ENCODE data around the gene LIPE. TPM values are rescaled to one million over a fixed set of nuclear protein-coding genes. Genes with fewer than 3 reads are reported as not detected.

Gene LIPE
- total and polyA plus RNA-seq, 8 donors = 4.0 to 11.0 (median 9.8) TPM

GRCh38 chr19:42436006-42436405 lies 8.8 kb upstream of the LIPE start:
- Histone ChIP-seq H3K4me1 (peaks cover 2 to 17% of the 10 kb centered on the region in 2 donors), H3K27ac (peak overlapping the region; percentile 10 to 47), H3K4me3 (no peak overlapping the region), H3K9me3 (no peaks in the 10 kb centered on the region), H3K27me3 (no peaks in the 10 kb centered on the region), H3K36me3 (no peaks in the 10 kb centered on the region)
- no peak for TF ChIP-seq CTCF (IDR thresholded peaks at IDR 0.05)
- DNase-seq (peak in 1 of 4 donors; percentile 66), ATAC-seq (peak; percentile 37)
- intact Hi-C loops (cut with DNase I) = no loop called here

- no peak for ATAC-seq
- Histone ChIP-seq H3K36me3 (no peaks in the 10 kb centered on the region), H3K27ac (peak overlapping the region; percentile 10 to 47), H3K9me3 (no peaks in the 10 kb centered on the region), H3K4me3 (no peak overlapping the region), H3K27me3 (no peaks in the 10 kb centered on the region), H3K4me1 (peaks cover 2 to 10% of the 10 kb centered on the region in 2 donors)
- intact Hi-C loops (cut with DNase I) = no loop called here
- no peak for DNase-seq
- no peak for TF ChIP-seq CTCF (IDR thresholded peaks at IDR 0.05)
These were observed 8.1 kb upstream of the LIPE start for GRCh38 chr19:42435316-42435715.

GRCh38 chr19:42433503-42434260 lies 6.5 kb upstream of the LIPE start:
- intact Hi-C loops (cut with DNase I) = no loop called here
- Histone ChIP-seq H3K27me3 (no peaks in the 10 kb centered on the region), H3K36me3 (no peaks in the 10 kb centered on the region), H3K4me1 (peaks cover 2 to 6% of the 10 kb centered on the region in 2 donors), H3K9me3 (no peaks in the 10 kb centered on the region), H3K27ac (peak overlapping the region; percentile 2 to 51), H3K4me3 (no peak overlapping the region)
- ATAC-seq = peak; percentile 64
- peak in 3 of 4 donors; percentile 54 to 82 (median 72) for DNase-seq
- TF ChIP-seq CTCF (IDR thresholded peaks at IDR 0.05) = peak; percentile 50 to 71

GRCh38 chr19:42431486-42431885 lies 4.3 kb upstream of the LIPE start:
- ATAC-seq = no peak
- DNase-seq = no peak
- peaks cover 0 to 6% of the 10 kb centered on the region in 2 donors for H3K4me1 ChIP-seq
- intact Hi-C loops (cut with DNase I) = no loop called here
- H3K27ac ChIP-seq = no peak overlapping the region
- TF ChIP-seq CTCF (IDR thresholded peaks at IDR 0.05) = no peak
- H3K9me3 ChIP-seq = no peaks in the 10 kb centered on the region
- no peaks in the 10 kb centered on the region for H3K27me3 ChIP-seq
- H3K4me3 ChIP-seq = no peak overlapping the region
- H3K36me3 ChIP-seq = no peaks in the 10 kb centered on the region

- no peak for ATAC-seq
- no peak overlapping the region for H3K27ac ChIP-seq
- no peak for DNase-seq
- peaks cover 0 to 16% of the 10 kb centered on the region in 2 donors for H3K27me3 ChIP-seq
- H3K36me3 ChIP-seq = no peaks in the 10 kb centered on the region
- H3K9me3 ChIP-seq = no peaks in the 10 kb centered on the region
- intact Hi-C loops (cut with DNase I) = no loop called here
- no peak overlapping the region for H3K4me3 ChIP-seq
- peaks cover 6 to 12% of the 10 kb centered on the region in 2 donors for H3K4me1 ChIP-seq
- TF ChIP-seq CTCF (IDR thresholded peaks at IDR 0.05) = no peak
These were observed 1.5 kb upstream of the LIPE start for GRCh38 chr19:42428676-42429075.

Measured in left lung (tissue), 10 donors.